Endometrial microvascular endothelial cells (primary cell): Measurements from ENCODE around the gene PGAP3. TPM values are rescaled to one million over a fixed set of nuclear protein-coding genes. Genes with fewer than 3 reads are reported as not detected.
"Not testable (repeated sequence)": the region's sequence is repeated elsewhere in the genome, so short reads cannot be mapped to it uniquely, and the experiment has no call there.

Source experiments
- in situ Hi-C: cut with HindIII; loops from 2 replicates; pipeline ENCODE4 v1.10.0; 2017; ENCODE audit warnings: low sequenced_read_pairs, low pct_unique_long_range_greater_than_20kb; ENCODE audit errors: inconsistent ontology term
- total RNA-seq: library from RNA; depleted of rRNA; stranded (reverse); fragments of >200 nt; gene quantifications from one replicate; pipeline ENCODE4 v1.2.3, GENCODE V29; 2015; ENCODE audit errors: inconsistent ontology term

Gene PGAP3
- total RNA-seq, 1 donor from 2014 or later: 7.4 TPM

- in situ Hi-C loops: no loop called here
Measured at GRCh38 chr17:39700148-39700987, 12.5 kb upstream of the PGAP3 start.

- in situ Hi-C loops: no loop called here
Measured at GRCh38 chr17:39699818-39700147, 11.9 kb upstream of the PGAP3 start, which contains the start of gene ERBB2. Gene ERBB2 (plus strand): TSS chr17:39700064. CDS start chr17:39700239, 175 bp downstream.

GRCh38 chr17:39699157-39699817 lies 11.4 kb upstream of the PGAP3 start:
- in situ Hi-C loops: not testable (repeated sequence)

GRCh38 chr17:39697961-39698360 lies 10.1 kb upstream of the PGAP3 start:
- in situ Hi-C loops: no loop called here

- in situ Hi-C loops: no loop called here
Measured at GRCh38 chr17:39696731-39697130, 8.9 kb upstream of the PGAP3 start.

- in situ Hi-C loops: no loop called here
Measured at GRCh38 chr17:39695089-39695474, 7.2 kb upstream of the PGAP3 start.

- in situ Hi-C loops: no loop called here
Measured at GRCh38 chr17:39694593-39694992, 6.7 kb upstream of the PGAP3 start.

GRCh38 chr17:39688945-39689344 lies 1.1 kb upstream of the PGAP3 start:
- in situ Hi-C loops: no loop called here

GRCh38 chr17:39688475-39688835 lies 598 bp upstream of the PGAP3 start:
- in situ Hi-C loops: no loop called here

GRCh38 chr17:39687101-39687545 lies 734 bp downstream of the PGAP3 start:
- in situ Hi-C loops: no loop called here

- in situ Hi-C loops: no loop called here
Measured at GRCh38 chr17:39684369-39685192, 3.3 kb downstream of the PGAP3 start.

- in situ Hi-C loops: no loop called here
Measured at GRCh38 chr17:39683295-39683939, 4.4 kb downstream of the PGAP3 start.

GRCh38 chr17:39679521-39680192 lies 8.2 kb downstream of the PGAP3 start:
- in situ Hi-C loops: no loop called here

- in situ Hi-C loops: no loop called here
Measured at GRCh38 chr17:39678340-39679116, 9.3 kb downstream of the PGAP3 start.

- in situ Hi-C loops: no loop called here
Measured at GRCh38 chr17:39677542-39678339, 10.1 kb downstream of the PGAP3 start.

GRCh38 chr17:39677072-39677471 lies 10.8 kb downstream of the PGAP3 start:
- in situ Hi-C loops: no loop called here

GRCh38 chr17:39676198-39676819 lies 11.5 kb downstream of the PGAP3 start:
- in situ Hi-C loops: no loop called here
